Esophagus muscularis mucosa (tissue), 4 donors: ENCODE data around the gene MBD3. TPM values are rescaled to one million over a fixed set of nuclear protein-coding genes. Genes with fewer than 3 reads are reported as not detected.

Experiments
- DNase-seq: peaks from one replicate; pipeline ENCODE4 v3.0.0-alpha.2; 2017; ENCODE audit errors: extremely low spot score
- H3K27ac ChIP-seq, 4 donors: fragments of 200-600 bp; sonication (generic); replicated peaks in 1 of 4; 1 replicate in 3 of 4; 2 replicates in 1 of 4; pipeline ENCODE4 v1.5.1; 2016 to 2019; ENCODE audit warnings: mild to moderate bottlenecking in 1 of 4
- H3K27me3 ChIP-seq, 4 donors: fragments of 200-600 bp; sonication (generic); one replicate each; pipeline versions ENCODE4 v1.5.1 to v1.6.0; 2016 to 2019
- H3K36me3 ChIP-seq, 4 donors: fragments of 200-600 bp; sonication (generic); one replicate each; pipeline ENCODE4 v1.5.1; 2016 to 2019
- H3K4me1 ChIP-seq, 4 donors: fragments of 200-600 bp; sonication (generic); one replicate each; pipeline ENCODE4 v1.5.1; 2016 to 2019
- H3K4me3 ChIP-seq, 4 donors: fragments of 200-600 bp; sonication (generic); 1 replicate in 2 of 4; 2 replicates in 2 of 4; pipeline ENCODE4 v1.5.1; 2016 to 2019; ENCODE audit warnings: mild to moderate bottlenecking in 4 of 4, moderate library complexity in 1 of 4
- H3K9me3 ChIP-seq, 4 donors: fragments of 200-600 bp; sonication (generic); 1 replicate in 3 of 4; 2 replicates in 1 of 4; pipeline ENCODE4 v1.5.1; 2016 to 2019
- EP300 ChIP-seq: sonication (generic); formaldehyde crosslinking; IDR thresholded peaks from one replicate; pipeline ENCODE4 v1.6.1; 2017; ENCODE audit warnings: antibody characterized with exemption
- POLR2A ChIP-seq: fragments of 450-650 bp; IDR thresholded peaks from one replicate; pipeline ENCODE4 v1.6.1; 2017; ENCODE audit warnings: antibody characterized with exemption, moderate library complexity, mild to moderate bottlenecking, low read depth
- POLR2AphosphoS5 ChIP-seq, 2 donors: sonication (generic); formaldehyde crosslinking; IDR thresholded peaks; one replicate each; pipeline ENCODE4 v1.6.1; 2017; ENCODE audit warnings: antibody characterized with exemption in 2 of 2
- WGBS: methylation state at CpG from one replicate; pipeline ENCODE4 v1.1.5; 2018; 5-methylcytosine and 5-hydroxymethylcytosine counted together
- intact Hi-C: fragments of 100-400 bp; cut with DNase I; formaldehyde crosslinking; loops from one replicate; pipeline ENCODE4 v1.15.1; 2023
- total RNA-seq, 4 donors: library from RNA; depleted of rRNA; stranded (reverse); fragments of >200 nt; gene quantifications; one replicate each; pipeline versions ENCODE4 v1.1.0 to v1.2.1, GENCODE V29; 2016
- TF ChIP-seq, protein P1 (sequence below), 3 experiments: fragments of 200-600 bp in 2 of 3; fragments of 450-650 bp in 1 of 3; sonication (generic) in 2 of 3; IDR thresholded peaks; one replicate each; pipeline ENCODE4 v1.5.1; 2017 to 2019; ENCODE audit warnings: antibody characterized with exemption in 3 of 3, mild to moderate bottlenecking in 2 of 3, moderate library complexity in 1 of 3

MBD3 gene
- total RNA-seq, 4 donors from 2014 or later: 81.8 to 152 (median 114) TPM

DNA sequence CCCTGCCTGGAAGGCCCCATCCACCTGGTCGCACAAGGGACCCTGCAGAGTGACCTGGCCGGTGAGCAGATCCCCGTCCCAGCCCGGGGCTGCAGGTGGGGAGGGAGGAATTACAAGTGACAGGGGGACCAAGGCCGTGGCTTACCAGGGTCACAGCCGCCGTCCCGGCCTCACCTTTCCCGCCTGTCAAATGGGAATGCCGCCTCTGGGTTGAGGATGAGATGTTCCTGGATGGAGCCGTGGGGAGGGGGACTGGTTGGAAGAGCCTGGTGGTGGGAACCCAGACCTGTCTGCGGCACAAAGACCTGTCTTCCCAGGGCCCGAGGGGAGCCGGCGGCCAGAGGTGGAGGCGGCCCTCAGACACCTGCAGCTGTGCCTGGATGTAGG lies 63.2 kb downstream of the MBD3 start:
- DNase-seq: no peak

DNA sequence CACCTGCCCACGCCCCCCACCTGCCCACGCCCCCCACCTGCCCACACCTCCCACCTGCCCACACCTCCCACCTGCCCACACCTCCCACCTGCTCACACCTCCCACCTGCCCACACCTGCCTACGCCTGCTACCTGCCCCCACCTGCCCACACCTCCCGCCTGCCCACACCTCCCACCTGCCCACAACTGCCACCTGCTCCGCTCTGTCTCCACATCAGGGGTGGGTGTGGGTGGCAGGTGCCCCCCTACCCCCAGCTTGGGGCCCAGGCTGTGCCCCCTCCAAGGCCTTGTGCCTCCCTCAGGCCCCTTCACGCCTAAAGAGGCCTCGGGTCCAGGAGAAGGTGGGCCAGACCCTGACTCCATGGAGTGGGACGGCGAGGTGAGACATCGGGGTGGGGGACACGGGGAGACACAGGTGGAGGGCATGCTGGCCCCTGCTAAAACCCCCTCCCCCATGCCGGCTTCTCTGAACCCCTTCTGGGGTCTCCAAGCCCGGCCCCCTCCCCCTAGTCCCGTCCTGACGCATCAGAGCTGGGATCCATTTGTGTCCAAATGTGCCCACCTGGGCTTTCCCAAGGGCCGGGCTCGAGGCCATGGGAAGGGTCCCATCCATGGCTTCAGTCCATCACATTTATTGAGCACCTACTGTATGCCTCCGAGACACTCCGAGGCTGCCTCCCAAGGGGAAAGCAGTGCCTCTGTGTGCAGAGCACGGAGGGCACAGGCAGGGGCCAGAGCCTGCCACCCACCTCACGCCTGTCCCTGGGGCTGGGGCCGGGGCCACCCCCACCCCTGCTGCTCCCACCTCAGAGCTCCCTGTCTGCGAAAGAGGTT lies 63.9 kb downstream of the MBD3 start:
- no peak for DNase-seq
- Histone ChIP-seq H3K4me1 (peaks cover under 1 to 9% (median 7%) of the 10 kb centered on the region in 4 donors), H3K36me3 (no peaks in the 10 kb centered on the region), H3K27ac (no peak overlapping the region), H3K9me3 (no peaks in the 10 kb centered on the region), H3K27me3 (peaks cover 0 to 92% (median 26%) of the 10 kb centered on the region in 4 donors), H3K4me3 (no peak overlapping the region)
- intact Hi-C loops: no loop called here
- TF ChIP-seq, protein P1, sequence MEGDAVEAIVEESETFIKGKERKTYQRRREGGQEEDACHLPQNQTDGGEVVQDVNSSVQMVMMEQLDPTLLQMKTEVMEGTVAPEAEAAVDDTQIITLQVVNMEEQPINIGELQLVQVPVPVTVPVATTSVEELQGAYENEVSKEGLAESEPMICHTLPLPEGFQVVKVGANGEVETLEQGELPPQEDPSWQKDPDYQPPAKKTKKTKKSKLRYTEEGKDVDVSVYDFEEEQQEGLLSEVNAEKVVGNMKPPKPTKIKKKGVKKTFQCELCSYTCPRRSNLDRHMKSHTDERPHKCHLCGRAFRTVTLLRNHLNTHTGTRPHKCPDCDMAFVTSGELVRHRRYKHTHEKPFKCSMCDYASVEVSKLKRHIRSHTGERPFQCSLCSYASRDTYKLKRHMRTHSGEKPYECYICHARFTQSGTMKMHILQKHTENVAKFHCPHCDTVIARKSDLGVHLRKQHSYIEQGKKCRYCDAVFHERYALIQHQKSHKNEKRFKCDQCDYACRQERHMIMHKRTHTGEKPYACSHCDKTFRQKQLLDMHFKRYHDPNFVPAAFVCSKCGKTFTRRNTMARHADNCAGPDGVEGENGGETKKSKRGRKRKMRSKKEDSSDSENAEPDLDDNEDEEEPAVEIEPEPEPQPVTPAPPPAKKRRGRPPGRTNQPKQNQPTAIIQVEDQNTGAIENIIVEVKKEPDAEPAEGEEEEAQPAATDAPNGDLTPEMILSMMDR (IDR thresholded peaks at IDR 0.05): no peak
- TF ChIP-seq EP300 (no peak), POLR2A (no peak), POLR2AphosphoS5 (IDR thresholded peaks at IDR 0.05) (no peak)
- 77% methylated on average over 17 of the region's 23 CpGs for WGBS

More for the DNA sequence above, 63.2 kb downstream of the MBD3 start:
- WGBS: 80% methylated on average over 1 of the region's 16 CpGs
- TF ChIP-seq EP300: no peak
- TF ChIP-seq, protein P1 (IDR thresholded peaks at IDR 0.05): no peak
- TF ChIP-seq POLR2A: no peak
- TF ChIP-seq POLR2AphosphoS5 (IDR thresholded peaks at IDR 0.05): no peak
- peaks cover 0 to 87% (median 25%) of the 10 kb centered on the region in 4 donors for H3K27me3 ChIP-seq
- peaks cover 0 to 3% (median under 1%) of the 10 kb centered on the region in 4 donors for H3K4me1 ChIP-seq
- H3K36me3 ChIP-seq: no peaks in the 10 kb centered on the region
- no peak overlapping the region for H3K27ac ChIP-seq
- no peaks in the 10 kb centered on the region for H3K9me3 ChIP-seq
- no peak overlapping the region for H3K4me3 ChIP-seq
- intact Hi-C loops: no loop called here

DNA sequence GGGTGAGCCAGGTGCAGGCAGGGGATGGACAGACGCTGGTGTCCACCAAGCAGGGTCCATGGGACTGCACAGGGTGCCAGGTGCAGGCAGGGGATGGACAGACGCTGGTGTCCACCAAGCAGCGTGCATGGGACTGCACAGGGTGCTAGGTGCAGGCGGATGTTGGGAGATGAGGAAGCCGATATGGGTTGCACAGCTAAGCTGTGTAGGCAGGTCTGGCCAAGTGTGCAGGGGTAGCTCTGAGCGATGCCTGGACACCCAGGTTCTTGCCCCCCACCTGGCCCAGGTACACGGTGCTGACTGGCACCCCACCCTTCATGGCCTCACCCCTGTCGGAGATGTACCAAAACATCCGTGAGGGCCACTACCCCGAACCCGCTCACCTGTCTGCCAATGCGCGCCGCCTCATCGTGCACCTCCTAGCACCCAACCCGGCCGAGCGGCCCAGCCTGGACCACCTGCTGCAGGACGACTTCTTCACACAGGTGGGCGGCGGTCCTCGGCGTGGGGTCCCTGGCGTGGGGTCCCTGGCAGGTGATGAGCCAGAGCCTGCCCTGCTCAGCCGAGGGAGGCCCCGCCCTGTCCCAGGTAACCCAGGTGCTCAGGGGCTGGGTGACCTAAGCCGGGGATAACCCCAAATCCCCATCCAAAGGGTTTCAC lies 64.9 kb downstream of the MBD3 start:
- TF ChIP-seq POLR2A (no peak), EP300 (no peak), POLR2AphosphoS5 (IDR thresholded peaks at IDR 0.05) (no peak)
- TF ChIP-seq, protein P1 (IDR thresholded peaks at IDR 0.05): no peak
- Histone ChIP-seq H3K4me1 (peaks cover 4 to 14% (median 11%) of the 10 kb centered on the region in 4 donors), H3K27me3 (peaks cover 0 to 92% (median 30%) of the 10 kb centered on the region in 4 donors), H3K4me3 (no peak overlapping the region), H3K9me3 (no peaks in the 10 kb centered on the region), H3K27ac (no peak overlapping the region), H3K36me3 (no peaks in the 10 kb centered on the region)
- DNase-seq: no peak
- intact Hi-C loops: no loop called here
- WGBS: 75% methylated on average over 18 of the region's 27 CpGs

DNA sequence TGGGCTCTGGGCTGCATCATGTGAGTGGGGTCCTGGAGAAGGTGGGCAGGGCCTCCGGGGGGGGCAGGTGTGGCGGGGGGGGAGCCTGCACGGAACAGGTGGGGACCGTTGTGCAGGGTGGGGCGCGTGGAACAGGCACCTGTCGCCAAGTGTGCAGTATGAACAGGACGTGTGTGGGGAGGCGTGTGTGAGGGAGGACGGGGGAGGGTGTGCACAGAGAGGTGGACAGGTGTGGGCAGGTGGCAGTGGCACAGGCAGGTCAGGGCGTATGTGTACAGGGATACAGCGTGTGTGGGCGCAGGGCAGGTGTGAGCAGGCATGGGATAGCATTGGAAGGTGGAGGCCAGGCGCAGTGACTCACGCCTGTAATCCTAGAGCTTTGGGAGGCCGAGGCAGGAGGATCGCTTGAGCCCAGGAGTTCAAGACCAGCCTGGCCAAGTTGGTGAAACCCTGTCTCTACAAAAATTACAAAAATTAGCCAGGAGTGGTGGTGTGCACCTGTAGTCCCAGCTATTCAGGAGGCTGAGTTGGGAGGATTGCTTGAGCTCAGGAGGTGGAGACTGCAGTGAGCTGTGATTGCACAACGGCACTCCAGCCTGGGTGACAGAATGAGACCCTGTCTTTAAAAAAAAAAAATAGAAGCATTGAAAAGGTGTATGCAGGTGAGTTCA lies 65.6 kb downstream of the MBD3 start:
- H3K27me3 ChIP-seq: peaks cover 0 to 95% (median 30%) of the 10 kb centered on the region in 4 donors
- H3K4me1 ChIP-seq: peaks cover 4 to 14% (median 11%) of the 10 kb centered on the region in 4 donors
- no peak for DNase-seq
- H3K27ac ChIP-seq: no peak overlapping the region
- TF ChIP-seq EP300 (no peak), POLR2A (no peak), POLR2AphosphoS5 (IDR thresholded peaks at IDR 0.05) (no peak)
- H3K9me3 ChIP-seq: no peaks in the 10 kb centered on the region
- H3K36me3 ChIP-seq: no peaks in the 10 kb centered on the region
- 77% methylated on average over 18 of the region's 18 CpGs for WGBS
- intact Hi-C loops: no loop called here
- H3K4me3 ChIP-seq: no peak overlapping the region
